Fibroblast of peridontal ligament (primary cell): Measurements from ENCODE around the gene EIF4E3.

Experiments
- DNase-seq: peaks from one replicate; pipeline ENCODE4 v3.0.0-alpha.2; 2010; ENCODE audit errors: extremely low read depth

The EIF4E3 gene

DNA sequence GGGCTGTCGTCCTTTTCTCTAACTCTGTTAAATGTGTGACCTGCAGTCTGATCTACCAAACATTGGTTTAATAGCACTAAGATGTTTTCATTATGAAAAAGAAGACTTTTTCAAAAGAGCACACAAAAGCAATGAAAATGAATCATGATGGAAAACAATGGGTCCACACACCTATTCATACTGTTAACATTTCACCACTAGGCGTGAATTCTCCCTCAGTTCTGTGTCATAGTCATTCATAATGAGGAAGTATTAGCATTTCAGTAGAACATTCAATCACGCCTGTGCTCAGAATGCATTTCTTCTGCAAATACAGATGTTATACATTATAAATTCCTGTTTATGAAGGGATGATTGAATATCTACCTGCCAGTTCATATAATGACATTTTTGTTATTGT is 35.9 kb downstream of the EIF4E3 start:
- DNase-seq, result no peak

DNA sequence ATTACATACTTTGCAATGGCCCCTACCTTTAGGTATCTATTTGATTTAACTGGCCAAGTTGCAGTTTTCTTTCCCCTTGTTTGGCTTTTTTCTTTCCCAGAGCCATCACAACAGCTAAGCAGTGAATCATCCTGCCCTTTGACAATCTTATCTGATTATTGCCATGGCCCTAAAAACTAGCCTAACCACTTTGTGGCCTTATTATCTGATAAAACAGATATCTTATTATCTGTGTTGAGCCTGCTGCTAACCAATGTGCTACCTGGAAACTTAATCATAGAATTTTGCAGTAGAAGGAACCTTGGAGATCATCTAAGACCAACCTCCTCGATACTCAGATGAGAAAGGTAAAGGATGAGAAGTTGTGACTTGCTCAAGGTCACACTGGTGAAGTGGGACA is 37.1 kb downstream of the EIF4E3 start:
- no peak for DNase-seq

DNA sequence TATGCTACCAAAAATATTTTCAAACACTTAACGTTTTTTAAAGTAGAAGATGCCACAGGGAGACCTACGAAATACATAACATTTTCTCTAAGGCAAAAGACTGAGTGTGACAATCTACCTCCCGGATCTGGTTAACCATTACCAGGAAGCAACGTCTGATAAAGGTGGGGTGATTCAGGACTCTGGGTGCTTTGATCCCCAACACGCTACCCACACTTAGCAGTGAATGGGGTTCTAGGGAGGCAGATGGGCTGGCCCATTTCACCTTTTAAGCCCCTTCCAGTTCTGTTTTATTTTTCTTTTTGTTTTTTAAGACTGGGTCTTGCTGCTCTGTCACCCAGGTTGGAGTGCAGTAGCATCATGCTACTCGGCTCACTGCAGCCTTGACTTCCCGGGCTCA is 39.5 kb downstream of the EIF4E3 start:
- no peak for DNase-seq

DNA sequence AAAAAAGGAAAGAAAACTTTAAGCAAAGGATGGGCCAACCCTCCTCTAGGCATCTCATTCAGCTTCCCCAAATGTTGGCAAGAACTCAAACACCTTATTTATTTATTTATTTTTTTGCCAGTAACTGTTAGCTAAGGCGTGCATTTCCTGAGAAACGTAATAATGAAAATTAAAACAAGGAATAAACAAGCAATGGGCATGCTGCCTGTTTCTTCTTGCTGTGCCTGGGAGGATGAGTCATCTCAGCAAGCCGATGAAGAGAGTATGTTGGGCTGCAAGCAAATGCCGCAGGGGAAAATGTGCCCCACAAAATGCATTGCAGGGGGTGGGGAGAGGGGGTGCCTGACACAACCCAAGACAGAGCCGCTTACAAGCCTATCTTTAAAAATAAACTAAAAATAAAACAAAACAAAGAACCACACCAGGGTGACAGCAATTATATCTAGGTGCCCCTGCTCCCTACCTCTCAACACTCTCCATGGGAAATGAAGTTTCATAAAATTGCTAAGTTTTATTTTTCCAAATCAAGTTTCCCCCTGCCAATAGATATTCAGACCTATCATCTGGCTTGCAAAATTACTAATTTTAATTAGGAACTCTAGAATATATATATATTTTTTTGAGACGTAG is 40.3 kb downstream of the EIF4E3 start:
- peak; percentile 88 for DNase-seq

DNA sequence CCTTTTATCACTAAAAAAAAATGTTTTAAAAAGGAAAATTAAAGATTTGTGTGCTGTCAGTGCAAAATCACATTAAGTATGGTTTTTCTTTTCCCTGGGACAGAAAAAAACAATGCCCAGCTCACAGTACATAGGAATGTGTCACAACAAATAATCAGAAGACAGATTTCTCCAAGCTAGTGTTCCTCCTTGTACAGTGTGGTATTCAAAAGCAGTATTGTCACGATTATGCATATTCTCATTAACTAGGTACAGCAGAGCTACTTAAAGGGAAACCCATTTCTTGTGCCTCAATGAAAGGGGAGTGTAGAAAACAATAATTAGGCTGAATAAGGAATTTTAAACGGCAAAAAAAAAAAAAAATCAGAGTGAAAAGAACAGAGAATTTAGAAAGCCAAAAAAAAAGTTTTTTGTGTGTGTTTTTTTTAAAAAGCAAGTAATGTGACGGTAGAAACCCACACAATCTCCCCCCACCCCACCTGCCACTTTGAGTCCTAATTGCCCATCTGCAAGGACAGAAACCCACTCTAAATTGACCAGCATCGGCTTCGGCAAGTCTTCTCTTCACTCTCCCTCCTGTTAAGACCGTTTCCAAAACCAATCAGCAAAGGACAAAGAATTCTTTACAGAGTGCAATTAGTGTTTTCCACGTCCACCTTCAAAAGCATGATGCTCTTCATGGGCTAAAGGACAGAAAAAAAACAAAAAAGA is 41.0 kb downstream of the EIF4E3 start:
- no peak for DNase-seq

DNA sequence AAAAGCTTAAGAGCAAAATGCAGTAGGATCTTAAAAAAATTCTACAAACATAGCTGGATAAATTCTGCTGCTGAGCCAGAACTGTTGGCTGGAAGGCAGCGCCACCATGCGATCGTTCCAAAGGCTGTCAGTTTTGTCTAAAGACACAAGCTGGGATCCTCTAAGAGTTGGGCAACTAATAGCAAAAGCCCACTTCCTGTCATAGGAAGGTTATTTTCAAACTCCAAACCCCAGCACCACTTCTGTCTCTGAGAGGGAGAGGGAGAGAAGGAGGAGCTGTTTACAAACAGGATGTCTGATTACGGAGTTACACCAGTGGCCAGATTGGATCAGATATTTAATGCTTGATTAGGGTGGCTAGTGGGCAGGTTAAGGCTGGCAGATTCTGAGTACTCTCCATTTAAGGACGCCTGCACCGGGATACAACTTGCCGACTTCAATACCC is 44.0 kb downstream of the EIF4E3 start:
- peak; percentile 83 for DNase-seq

DNA sequence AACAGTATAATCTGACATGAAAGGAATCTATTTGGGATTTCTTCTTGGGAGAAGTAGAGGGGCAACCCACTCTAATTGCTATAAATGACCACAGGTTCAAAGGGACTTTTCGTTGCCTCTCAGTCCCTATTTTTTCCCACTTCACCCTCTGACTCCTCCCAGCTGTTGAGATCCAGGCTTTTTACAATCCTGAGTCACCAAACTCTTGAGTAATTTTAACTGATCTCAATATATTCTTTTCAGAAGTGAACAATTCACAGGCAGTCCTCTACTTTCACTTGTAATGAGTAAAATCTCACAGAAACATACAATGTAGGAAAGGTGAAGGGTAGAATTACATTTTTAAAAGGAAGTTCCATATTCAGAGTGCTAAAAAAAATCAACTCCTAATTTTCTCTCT is 44.6 kb downstream of the EIF4E3 start:
- DNase-seq, result peak; percentile 81

DNA sequence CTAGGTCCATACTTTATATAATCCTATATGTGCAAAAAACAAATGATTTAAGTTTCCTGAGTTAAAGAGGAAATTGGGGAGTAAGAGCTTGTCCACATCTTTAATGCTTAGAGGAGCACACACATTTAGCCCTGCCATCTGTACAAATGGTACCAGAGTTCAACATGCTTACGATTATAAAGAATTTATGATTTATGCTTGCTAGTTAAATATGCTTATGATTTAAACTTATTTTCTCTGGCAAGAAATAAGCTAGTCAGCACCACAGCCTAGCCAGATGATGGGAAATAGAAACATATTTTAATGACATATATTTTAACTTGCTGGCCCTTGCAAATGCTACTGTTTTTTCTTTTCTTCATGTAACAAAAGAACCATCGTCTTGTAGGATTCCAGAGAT is 48.3 kb downstream of the EIF4E3 start:
- DNase-seq, result no peak

DNA sequence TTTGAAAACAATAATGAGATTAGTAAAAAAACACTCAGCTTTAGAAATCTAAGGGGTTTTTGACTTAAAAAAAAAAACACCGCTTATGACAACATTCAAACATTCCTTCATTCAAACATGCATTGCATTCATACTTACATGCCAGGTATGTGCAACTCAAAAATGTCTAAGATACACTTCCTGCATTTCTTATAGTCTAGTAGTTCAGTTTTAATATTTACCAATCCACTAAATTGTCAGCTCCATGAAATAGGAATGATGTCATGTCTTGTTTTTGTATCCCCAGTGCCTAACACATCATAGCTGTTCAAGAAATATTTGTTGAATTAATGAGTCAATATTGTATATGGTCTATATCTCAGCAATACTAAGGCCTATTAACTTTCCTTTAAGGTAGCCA is 51.7 kb downstream of the EIF4E3 start:
- no peak for DNase-seq

DNA sequence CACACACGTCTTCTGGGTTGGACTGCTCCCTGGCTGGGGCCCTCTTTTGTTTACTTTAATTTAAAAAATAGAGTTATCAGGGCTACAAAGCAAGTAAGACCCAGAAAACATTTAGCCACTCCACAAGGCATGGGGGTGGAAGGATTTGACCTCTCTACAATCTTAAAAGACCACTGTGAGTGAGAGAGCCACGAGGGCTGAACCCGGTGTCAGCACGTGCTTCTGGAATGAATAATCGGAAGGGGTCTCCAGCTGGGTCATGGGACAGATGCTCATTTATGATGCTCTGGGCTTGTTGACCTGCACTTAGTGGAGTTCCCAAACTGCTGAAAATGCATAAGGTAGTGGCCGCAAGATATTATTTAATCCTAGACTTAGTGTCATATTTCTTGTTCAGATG is 52.4 kb downstream of the EIF4E3 start:
- no peak for DNase-seq

DNA sequence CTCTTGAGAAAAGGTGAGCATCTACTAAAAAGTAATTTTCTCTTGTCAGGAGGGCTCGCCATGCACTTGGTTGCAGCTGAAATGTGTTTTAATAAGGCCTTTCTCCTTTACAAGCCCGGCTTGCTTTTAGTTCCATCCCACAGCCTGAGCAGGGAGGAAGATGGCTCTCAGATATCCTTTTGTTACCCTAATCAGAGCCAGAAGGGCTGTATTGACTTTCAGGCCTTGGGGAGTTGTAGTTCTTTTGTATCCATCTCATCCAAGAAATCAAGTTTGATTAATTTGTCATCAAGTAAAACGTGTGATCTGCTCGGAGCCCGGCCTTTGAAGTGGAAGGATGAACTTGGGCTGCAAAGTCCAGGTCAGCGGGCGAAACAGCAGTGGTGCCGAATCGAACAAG is 52.9 kb downstream of the EIF4E3 start:
- no peak for DNase-seq

DNA sequence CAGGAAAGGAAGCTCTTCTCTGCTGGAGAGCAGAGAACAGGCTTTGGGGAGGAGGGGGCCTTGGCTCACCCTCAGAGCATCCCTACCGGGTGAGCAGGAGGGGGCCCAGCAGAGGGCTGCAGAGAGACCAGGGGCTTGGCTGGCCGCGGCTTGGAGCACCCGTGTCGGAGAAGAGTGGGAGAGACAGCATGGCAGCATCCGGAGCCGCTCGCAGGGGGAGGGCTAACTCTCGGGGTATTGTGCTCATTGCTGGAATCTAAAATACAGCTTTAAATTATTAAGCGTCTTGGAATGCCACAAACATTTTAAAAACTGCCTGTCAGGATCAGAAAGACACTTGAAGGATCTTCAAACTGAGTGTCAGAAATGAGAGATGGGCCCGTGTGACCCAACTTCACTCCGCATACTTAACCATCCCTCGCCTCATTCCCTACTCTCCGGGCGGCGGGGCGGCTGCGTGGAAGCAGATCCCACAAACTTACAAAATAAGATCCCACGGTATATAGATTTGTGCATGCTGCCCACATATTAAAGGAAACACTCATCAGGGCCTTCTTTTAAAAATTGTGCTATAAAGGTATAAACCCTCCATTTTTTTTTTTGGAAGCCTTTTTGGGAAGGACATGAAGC is 53.9 kb downstream of the EIF4E3 start:
- no peak for DNase-seq

DNA sequence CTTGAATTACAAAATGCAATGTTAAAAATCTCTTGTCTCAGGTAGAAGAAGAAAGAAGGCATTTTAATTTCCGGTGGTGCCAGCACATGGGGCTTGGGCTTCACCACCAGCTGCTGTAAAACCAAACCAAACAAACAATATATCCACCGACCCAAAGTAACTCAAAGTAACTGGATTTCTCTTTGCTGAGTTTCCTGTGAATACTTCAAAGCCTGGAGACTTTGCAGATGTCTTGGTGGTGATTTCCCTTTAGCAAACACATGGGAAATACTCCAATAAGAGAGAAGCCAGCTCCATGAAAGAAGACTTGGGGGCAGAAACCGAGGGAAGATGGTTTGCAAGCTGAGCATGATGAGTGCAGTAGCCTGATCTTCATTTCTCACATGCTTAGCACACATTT is 62.6 kb downstream of the EIF4E3 start:
- no peak for DNase-seq

DNA sequence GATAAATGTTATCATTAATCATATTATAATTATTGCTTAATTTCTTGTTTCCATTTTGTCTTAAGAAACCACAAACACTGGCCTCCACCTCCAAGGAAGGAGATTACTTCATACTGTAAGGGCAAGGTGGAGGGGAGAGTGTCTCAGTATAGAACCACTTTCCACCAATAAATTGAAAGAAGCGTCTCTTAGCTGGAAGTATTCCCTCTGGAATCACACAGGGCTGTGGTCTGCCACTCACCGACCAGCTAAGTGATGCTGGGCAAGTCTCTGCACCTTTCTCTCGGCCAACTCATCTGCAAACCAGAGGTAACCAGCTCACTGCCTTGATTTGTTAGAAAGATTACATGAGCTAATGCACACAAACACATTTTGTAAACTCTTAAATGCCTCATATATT is 63.1 kb downstream of the EIF4E3 start:
- no peak for DNase-seq

DNA sequence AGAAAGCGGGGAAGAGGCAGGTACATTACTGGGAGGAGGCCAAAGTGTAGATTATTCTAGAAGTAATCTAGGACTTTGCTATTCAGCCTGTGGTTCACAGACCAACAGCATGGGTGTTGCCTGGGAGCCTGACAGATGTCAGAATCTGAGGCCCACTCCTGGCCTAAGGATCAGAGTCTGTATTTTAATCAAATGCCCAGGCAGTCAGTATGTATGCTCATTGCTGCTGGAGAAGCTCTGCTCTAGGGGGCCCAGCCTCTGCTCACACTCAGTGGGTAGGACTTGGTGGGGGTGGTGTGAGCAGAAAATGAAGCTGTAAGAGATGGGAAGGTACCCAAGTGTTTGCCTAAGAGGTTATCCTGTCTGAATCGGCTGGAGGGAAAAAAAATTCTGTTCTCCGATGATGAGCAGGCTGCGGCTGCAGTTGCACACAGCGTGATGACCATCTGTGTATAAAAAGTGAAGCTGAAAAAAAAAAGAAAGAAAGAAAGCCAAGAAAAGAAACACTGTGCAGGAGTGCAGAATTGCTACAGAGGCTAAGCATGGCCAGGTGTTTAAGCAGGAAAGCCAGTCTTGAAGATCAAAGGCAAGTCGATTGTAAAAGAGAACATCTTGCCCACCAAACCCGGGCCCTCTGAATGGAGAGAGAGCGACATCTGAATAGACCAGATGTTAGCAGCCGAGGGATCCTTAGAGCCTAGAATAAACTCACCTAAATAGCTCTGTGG is 65.2 kb downstream of the EIF4E3 start:
- DNase-seq, result peak; percentile 49

DNA sequence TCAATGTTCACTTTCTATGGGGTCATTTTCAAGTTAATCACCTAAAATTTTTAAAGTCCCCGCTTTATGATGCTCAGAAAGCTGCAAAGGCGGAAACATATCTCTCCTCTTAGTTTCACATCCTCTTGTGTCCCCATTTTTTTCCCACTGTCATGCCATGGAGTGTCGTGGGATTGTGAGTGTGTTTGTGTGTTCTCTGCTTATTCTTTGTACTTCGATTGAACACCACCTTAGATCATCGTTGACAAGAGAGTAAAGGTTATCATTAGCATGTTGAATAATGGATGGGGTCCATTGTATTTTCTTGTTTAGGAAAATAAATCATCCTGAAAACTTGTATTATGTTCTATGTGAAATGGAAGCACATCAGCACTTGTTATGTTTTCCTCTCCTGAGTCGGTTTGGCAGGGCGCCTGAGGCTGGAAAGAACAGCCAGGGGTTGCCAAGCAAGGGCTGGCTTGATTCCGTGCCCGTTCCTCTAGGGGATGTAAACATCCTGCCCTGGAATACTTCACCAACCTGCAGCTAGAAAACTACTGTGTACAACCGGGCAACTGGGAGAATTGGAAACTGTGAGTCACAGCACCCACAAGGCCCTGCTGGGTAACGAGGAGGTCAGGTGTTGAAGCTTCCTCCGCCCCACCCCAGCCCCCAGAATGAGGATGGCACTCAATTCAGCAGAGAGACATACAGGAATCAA is 67.2 kb downstream of the EIF4E3 start:
- DNase-seq, result peak; percentile 72

DNA sequence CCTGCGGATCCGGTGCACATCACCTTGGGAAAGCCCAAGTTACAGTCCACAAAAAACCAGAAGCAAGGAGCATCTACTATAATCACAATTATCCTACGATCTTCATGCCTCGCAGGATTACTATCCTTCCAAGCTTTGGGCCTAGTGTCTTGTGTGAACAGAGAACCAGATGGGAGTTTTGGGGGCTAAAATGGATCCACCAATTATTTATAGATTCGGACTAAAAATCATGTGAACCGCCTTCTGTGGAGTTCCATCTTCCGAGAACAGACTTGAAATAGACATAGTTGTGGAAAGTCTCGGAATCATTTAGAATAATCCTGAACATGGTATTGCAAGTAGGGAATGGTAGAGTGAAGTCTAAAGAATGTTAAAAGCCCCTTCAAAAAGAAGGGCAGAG is 70.1 kb downstream of the EIF4E3 start:
- DNase-seq, result no peak

DNA sequence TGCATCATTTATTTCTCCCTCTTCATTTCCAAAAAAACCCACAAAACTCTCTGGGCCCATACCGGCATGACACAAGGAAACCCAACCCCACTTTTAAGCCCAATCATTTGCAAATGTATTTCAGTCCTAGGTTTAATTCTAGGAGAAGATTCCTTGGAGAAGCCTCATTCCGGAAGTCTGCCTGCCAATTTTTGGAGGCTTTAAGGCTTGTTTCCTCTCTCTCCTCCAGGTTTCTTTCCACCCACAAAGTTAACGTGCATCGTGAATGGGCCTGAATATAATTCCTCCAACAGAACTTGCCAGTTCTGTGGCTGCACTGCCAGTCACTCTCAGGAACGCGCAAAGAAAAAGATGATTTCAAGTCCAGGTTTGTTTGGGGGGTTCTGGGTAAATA is 71.8 kb downstream of the EIF4E3 start:
- DNase-seq, result peak; percentile 6

DNA sequence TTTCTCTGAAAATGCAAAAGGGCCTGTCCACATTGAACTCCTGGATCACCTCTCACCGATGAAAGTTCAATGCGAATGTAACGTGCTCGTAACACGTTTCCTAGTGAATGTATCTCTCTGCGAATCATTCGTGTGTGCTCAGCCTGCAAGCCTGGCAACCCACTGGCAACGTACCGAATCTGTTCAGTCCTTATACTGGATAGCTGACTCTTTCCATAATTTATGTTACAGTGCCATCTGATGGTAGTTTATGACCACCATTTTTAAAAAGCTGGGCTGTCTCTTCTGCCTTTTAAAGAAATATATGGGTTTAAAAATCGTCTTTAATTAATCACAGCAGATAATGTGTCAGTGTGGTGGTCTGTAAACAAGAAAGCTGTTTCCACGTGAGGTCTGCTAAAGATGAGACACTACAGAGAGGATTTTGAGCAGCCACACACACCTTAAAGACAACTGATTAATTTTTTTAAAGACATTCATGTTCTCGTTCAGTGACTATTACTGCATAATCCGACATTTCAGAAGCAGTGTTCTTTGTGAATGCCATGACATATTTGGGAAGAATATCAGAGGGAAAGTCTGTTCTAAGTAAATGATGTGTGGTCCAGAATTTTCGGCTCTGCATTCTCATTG is 72.3 kb downstream of the EIF4E3 start:
- DNase-seq, result peak; percentile 84

DNA sequence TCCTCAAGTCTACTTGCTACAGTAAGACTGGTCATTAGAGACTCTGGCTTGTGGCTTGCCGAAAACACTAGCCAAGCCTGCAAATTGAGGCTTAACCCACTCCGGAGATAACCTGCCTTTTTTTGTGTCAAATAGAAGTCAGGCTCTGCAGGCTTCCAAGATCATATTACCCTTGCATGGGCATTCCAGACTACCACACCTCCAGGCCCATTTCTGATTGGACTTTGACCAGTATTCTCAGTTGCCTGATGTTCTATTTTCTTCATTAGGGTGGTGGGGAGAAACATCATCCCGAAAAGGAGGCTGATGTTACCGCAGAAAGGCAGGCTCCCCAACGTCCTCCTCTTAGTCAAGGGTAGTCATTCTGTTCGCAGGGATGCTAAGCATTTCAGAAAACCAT is 73.6 kb downstream of the EIF4E3 start:
- DNase-seq, result no peak

DNA sequence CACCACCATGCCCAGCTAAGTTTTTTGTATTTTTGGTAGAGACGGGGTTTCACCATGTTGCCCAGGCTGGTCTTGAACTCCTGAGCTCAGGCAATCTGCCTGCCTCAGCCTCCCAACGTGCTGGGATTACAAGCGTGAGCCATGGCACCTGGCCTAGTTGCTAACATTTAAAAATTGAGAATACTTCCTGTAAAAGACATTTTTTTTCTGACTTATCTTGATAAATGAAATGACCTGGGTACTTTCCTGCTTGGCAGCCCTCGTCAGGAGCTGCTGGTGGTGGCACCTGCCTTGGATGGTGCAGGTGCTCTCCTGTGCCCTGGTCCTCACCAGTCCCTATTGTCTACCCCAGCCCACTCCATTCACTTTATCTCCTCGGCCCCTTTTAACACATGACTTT is 74.8 kb downstream of the EIF4E3 start:
- DNase-seq, result no peak

DNA sequence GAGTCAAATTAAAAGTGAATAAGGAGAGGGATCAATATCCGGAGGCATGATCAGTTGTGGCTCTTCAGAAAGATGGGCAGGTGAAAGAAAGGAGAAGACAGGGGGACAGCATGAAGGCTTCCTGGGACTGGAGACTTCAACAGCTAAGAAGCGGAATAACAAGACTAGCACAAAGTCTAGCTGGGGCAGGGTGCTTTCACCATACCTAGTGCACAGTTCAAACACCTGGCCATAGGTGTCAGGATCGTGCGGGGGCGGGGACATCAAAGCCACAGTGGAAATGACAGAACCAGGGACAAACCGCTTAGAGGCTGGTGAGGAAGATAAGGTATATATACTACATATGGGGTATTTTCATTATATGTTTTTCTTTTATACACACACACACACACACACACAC is 75.4 kb downstream of the EIF4E3 start:
- DNase-seq, result no peak
